Smooth muscle cell (in vitro differentiated cells): ENCODE results near the gene SGCG. TPM values are rescaled to one million over a fixed set of nuclear protein-coding genes. Genes with fewer than 3 reads are reported as not detected.

Source experiments
- DNase-seq: peaks from one replicate; lab custom pipeline; 2025; ENCODE audit not compliant: unreplicated experiment; lab: John Stamatoyannopoulos, UW
- H2AFZ ChIP-seq: fragments of 200-600 bp; sonication (generic); 2 replicates; pipeline ENCODE4 v1.6.0; 2016; ENCODE audit warnings: antibody characterized with exemption, low read depth, mild to moderate bottlenecking
- H3F3A ChIP-seq: fragments of 200-600 bp; sonication (generic); 2 replicates; pipeline ENCODE4 v1.6.0; 2017; ENCODE audit warnings: antibody characterized with exemption, low read depth
- H3K27ac ChIP-seq: fragments of 200-600 bp; sonication (generic); 2 replicates; pipeline ENCODE4 v1.5.1; 2016; ENCODE audit warnings: low read depth, mild to moderate bottlenecking
- H3K27me3 ChIP-seq: fragments of 200-600 bp; sonication (generic); 2 replicates; pipeline ENCODE4 v1.6.1; 2016; ENCODE audit warnings: low read depth, mild to moderate bottlenecking
- H3K36me3 ChIP-seq: fragments of 200-600 bp; sonication (generic); 2 replicates; pipeline ENCODE4 v1.5.1; 2016; ENCODE audit warnings: low read depth
- H3K4me1 ChIP-seq: fragments of 200-600 bp; sonication (generic); 2 replicates; pipeline ENCODE4 v1.5.1; 2016; ENCODE audit warnings: low read depth
- H3K4me2 ChIP-seq: fragments of 200-600 bp; sonication (generic); 2 replicates; pipeline ENCODE4 v1.6.0; 2016; ENCODE audit warnings: mild to moderate bottlenecking
- H3K4me3 ChIP-seq: fragments of 200-600 bp; sonication (generic); 2 replicates; pipeline ENCODE4 v1.5.1; 2016; ENCODE audit warnings: mild to moderate bottlenecking
- H3K79me2 ChIP-seq: fragments of 200-600 bp; sonication (generic); 2 replicates; pipeline ENCODE4 v1.6.0; 2016; ENCODE audit warnings: low read depth, mild to moderate bottlenecking
- H3K9ac ChIP-seq: fragments of 200-600 bp; sonication (generic); 2 replicates; pipeline ENCODE4 v1.6.0; 2016; ENCODE audit warnings: low read depth
- H3K9me3 ChIP-seq: fragments of 200-600 bp; sonication (generic); replicated peaks from 2 replicates; pipeline ENCODE4 v1.5.1; 2016; ENCODE audit warnings: low read depth
- H4K20me1 ChIP-seq: fragments of 200-600 bp; sonication (generic); 2 replicates; pipeline ENCODE4 v1.6.0; 2016; ENCODE audit warnings: low read depth
- WGBS: methylation state at CpG from one replicate; pipeline ENCODE4 v1.1.7; 2016; ENCODE audit warnings: low lambda C conversion rate; 5-methylcytosine and 5-hydroxymethylcytosine counted together
- polyA plus RNA-seq: library from polyadenylated mRNA; unstranded; fragments of >200 nt; fragmentation: Nextera tagmentation; extraction: Ambion mirVana; gene quantifications from 2 replicates; pipeline ENCODE4 v1.2.1, GENCODE V29; 2016
- total RNA-seq: library from RNA; depleted of rRNA; stranded (reverse); fragments of >200 nt; gene quantifications from 2 replicates; pipeline ENCODE4 v1.2.3, GENCODE V29; 2014
- TF ChIP-seq, protein P1 (sequence below): fragments of 200-600 bp; sonication (generic); IDR thresholded peaks from 2 replicates; pipeline ENCODE4 v1.5.1; 2017; ENCODE audit warnings: borderline replicate concordance, mild to moderate bottlenecking, antibody characterized with exemption; ENCODE audit not compliant: insufficient read depth, poor library complexity, severe bottlenecking

SGCG gene
- total and polyA plus RNA-seq, 2 experiments from 2014 or later: 2.3 to 5.1 TPM

DNA sequence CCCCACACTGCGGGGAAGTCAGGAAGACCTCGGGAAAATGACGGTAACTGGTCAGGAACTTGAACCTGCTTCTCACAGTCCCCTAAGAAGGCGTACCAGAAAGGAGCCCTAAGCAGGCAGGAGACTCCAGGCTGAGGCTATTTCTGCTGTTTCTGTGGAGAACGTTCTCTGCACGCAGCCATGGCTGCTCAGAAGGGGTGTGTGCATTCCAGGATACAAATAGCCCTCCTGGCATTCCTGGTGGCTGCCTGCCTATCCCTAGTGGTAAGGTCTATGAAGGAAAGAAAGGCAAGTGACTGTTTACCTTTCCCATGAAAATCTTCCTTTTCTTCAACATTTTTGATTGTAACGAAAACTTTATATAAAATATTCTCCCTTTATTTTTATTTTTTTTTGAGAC, 2.5 kb downstream of the SGCG start:
- 91% methylated on average over 7 of the region's 7 CpGs for WGBS
- H3K9me3 ChIP-seq: no peaks in the 10 kb centered on the region
- no peak for DNase-seq
- H3K9ac ChIP-seq: no peak overlapping the region
- H2AFZ ChIP-seq: no peak overlapping the region
- no peaks in the 10 kb centered on the region for H3K4me1 ChIP-seq
- no peaks in the 10 kb centered on the region for H3K36me3 ChIP-seq
- H3K79me2 ChIP-seq: no peaks in the 10 kb centered on the region
- TF ChIP-seq, protein P1, sequence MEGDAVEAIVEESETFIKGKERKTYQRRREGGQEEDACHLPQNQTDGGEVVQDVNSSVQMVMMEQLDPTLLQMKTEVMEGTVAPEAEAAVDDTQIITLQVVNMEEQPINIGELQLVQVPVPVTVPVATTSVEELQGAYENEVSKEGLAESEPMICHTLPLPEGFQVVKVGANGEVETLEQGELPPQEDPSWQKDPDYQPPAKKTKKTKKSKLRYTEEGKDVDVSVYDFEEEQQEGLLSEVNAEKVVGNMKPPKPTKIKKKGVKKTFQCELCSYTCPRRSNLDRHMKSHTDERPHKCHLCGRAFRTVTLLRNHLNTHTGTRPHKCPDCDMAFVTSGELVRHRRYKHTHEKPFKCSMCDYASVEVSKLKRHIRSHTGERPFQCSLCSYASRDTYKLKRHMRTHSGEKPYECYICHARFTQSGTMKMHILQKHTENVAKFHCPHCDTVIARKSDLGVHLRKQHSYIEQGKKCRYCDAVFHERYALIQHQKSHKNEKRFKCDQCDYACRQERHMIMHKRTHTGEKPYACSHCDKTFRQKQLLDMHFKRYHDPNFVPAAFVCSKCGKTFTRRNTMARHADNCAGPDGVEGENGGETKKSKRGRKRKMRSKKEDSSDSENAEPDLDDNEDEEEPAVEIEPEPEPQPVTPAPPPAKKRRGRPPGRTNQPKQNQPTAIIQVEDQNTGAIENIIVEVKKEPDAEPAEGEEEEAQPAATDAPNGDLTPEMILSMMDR: no peak
- H3K27ac ChIP-seq: no peak overlapping the region
- no peaks in the 10 kb centered on the region for H3F3A ChIP-seq
- H4K20me1 ChIP-seq: no peaks in the 10 kb centered on the region
- no peaks in the 10 kb centered on the region for H3K27me3 ChIP-seq
- H3K4me2 ChIP-seq: no peak overlapping the region
- H3K4me3 ChIP-seq: no peak overlapping the region

DNA sequence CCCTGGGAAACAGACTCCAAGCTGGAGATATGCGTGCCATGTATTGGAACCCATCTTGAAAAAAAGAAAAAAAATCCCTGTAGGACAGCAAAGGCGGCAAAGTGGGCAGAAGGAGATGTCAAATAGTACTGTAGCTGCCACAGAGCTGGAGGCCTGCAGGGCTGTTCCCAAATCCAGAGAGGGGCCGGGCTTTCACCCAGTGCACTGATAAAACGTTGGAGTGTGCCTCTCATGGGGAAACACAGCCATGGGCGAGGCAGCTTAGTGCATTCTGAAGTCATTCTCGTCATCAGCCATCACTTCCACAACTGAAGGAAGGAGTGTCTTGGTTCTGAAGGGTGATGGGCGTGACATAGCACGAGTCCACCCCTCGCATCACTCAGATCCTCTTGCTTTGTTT, 4.8 kb downstream of the SGCG start:
- Histone ChIP-seq H3K4me2 (no peak overlapping the region), H3K4me1 (no peaks in the 10 kb centered on the region), H3K4me3 (no peak overlapping the region), H3K27ac (no peak overlapping the region), H3F3A (no peaks in the 10 kb centered on the region), H3K27me3 (no peaks in the 10 kb centered on the region), H4K20me1 (no peaks in the 10 kb centered on the region), H3K9me3 (no peaks in the 10 kb centered on the region), H3K79me2 (no peaks in the 10 kb centered on the region), H2AFZ (no peak overlapping the region), H3K36me3 (no peaks in the 10 kb centered on the region), H3K9ac (no peak overlapping the region)
- TF ChIP-seq, protein P1: no peak
- DNase-seq: no peak
- WGBS: 92% methylated on average over 9 of the region's 9 CpGs

DNA sequence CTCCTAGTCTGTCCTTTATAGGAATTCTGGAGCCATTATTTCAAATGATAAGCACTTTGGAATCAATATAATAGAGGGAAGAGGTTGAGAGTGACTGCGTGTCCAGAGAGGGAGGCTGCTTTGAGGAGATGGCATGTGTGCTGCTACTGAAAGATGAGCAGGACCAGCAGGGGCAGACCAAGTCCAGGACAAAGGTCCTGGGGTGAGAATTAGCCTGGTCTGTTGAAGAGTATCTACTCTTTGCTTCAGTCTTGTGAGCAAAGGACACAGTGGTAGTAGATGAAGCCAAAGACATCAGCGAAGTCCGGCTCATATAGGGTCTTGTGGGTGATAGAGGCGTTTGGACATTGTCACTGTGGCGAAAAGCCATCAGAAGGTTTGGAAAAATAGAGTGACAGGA, 21.1 kb downstream of the SGCG start:
- no peak overlapping the region for H3K27ac ChIP-seq
- no peaks in the 10 kb centered on the region for H3K4me1 ChIP-seq
- TF ChIP-seq, protein P1: no peak
- no peaks in the 10 kb centered on the region for H4K20me1 ChIP-seq
- DNase-seq: no peak
- 90% methylated on average over 5 of the region's 5 CpGs for WGBS
- H3K27me3 ChIP-seq: no peaks in the 10 kb centered on the region
- no peak overlapping the region for H3K4me3 ChIP-seq
- H3K36me3 ChIP-seq: no peaks in the 10 kb centered on the region
- no peak overlapping the region for H2AFZ ChIP-seq
- no peak overlapping the region for H3K4me2 ChIP-seq
- H3F3A ChIP-seq: no peaks in the 10 kb centered on the region
- no peak overlapping the region for H3K9ac ChIP-seq
- no peaks in the 10 kb centered on the region for H3K79me2 ChIP-seq
- H3K9me3 ChIP-seq: no peaks in the 10 kb centered on the region

DNA sequence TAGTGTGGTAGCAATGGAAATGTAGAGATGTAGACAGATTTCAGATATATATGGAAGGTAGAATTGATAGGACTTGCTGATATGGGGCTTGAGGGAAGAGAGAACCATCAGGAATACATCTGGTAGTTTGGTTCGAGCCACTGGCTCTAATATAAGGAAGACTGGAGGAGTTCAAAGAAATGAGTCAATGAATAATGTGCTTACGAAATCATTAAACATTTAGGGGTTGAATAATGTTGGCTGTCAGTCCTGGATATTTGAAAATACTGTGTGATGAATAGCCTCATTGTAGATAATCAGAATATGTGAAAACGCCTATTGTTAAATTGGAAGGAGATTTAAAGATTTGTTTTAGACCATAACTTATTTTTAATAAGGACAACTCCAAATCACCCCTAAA, 21.6 kb downstream of the SGCG start:
- Histone ChIP-seq H3K4me1 (no peaks in the 10 kb centered on the region), H3K27ac (no peak overlapping the region), H3F3A (no peaks in the 10 kb centered on the region), H3K36me3 (no peaks in the 10 kb centered on the region), H3K79me2 (no peaks in the 10 kb centered on the region), H3K9me3 (no peaks in the 10 kb centered on the region), H3K9ac (no peak overlapping the region), H3K27me3 (no peaks in the 10 kb centered on the region), H2AFZ (no peak overlapping the region), H4K20me1 (no peaks in the 10 kb centered on the region), H3K4me3 (no peak overlapping the region), H3K4me2 (no peak overlapping the region)
- TF ChIP-seq, protein P1: no peak
- no peak for DNase-seq
- 68% methylated on average over 3 of the region's 3 CpGs for WGBS
